Muscle of back (tissue), 13 donors: ENCODE data around the gene SBSN. TPM values are rescaled to one million over a fixed set of nuclear protein-coding genes. Genes with fewer than 3 reads are reported as not detected.

Source experiments
- DNase-seq, 3 donors: peaks; one replicate each; pipeline versions ENCODE4 v3.0.0 to v3.0.0-alpha.2; 2013
- long read RNA-seq, 9 donors: transcript quantifications; one replicate each; lab custom pipeline, GENCODE V29; 2026
- polyA plus RNA-seq, 10 donors: library from polyadenylated mRNA; unstranded; fragments of 120-200 nt; gene quantifications; one replicate each; pipeline ENCODE4 v1.2.1, GENCODE V29; 2013; ENCODE audit not compliant: insufficient read length in 10 of 10

Gene SBSN
- 10 to 100 TPM in 1 of 10 donors, 1 to 10 TPM in 1, under 1 TPM in 2, not detected in 6; 0.15 to 19.3 (median 0.72) TPM for polyA plus RNA-seq
- long read RNA-seq, donor 1, result 0 reads
- long read RNA-seq, donor 2, result 0 reads
- long read RNA-seq, donor 3, result 0 reads
- long read RNA-seq, donor 4, result 0 reads
- long read RNA-seq, donor 5, result 0 reads
- long read RNA-seq, donor 6, result 0 reads
- long read RNA-seq, donor 7, result 0 reads
- long read RNA-seq, donor 8, result 0 reads
- long read RNA-seq, donor 9, result 0 reads

- peak in 1 of 3 donors; percentile 36 for DNase-seq
These were observed at the start of gene SBSN for GRCh38 chr19:35528218-35529038. SBSN (minus strand) TSS chr19:35528311; CDS start chr19:35528281, 30 bp downstream.

GRCh38 chr19:35571406-35571965 is 43.4 kb upstream of the SBSN start:
- DNase-seq, result no peak

GRCh38 chr19:35569281-35569781 is 41.2 kb upstream of the SBSN start:
- DNase-seq, result no peak

- no peak for DNase-seq
These were observed 38.6 kb upstream of the SBSN start for GRCh38 chr19:35566738-35567137.

GRCh38 chr19:35565016-35565856 is 37.1 kb upstream of the SBSN start:
- DNase-seq, result no peak

GRCh38 chr19:35563207-35563829 is 35.2 kb upstream of the SBSN start, which contains the start of gene ATP4A:
ATP4A (minus strand) TSS chr19:35563658; CDS start chr19:35563629, 29 bp downstream.
- no peak for DNase-seq

GRCh38 chr19:35562776-35563175 is 34.7 kb upstream of the SBSN start:
- DNase-seq, result no peak

- DNase-seq, result no peak
These were observed 34.2 kb upstream of the SBSN start for GRCh38 chr19:35562336-35562735.

GRCh38 chr19:35561436-35561835 is 33.3 kb upstream of the SBSN start:
- DNase-seq, result no peak

- no peak for DNase-seq
These were observed 32.6 kb upstream of the SBSN start for GRCh38 chr19:35560677-35561076.

GRCh38 chr19:35560271-35560670 is 32.2 kb upstream of the SBSN start:
- DNase-seq, result no peak

- DNase-seq, result no peak
These were observed 31.7 kb upstream of the SBSN start for GRCh38 chr19:35559781-35560180.

- DNase-seq, result no peak
These were observed 31.2 kb upstream of the SBSN start for GRCh38 chr19:35559281-35559659.

- no peak for DNase-seq
These were observed 30.5 kb upstream of the SBSN start for GRCh38 chr19:35558400-35559280.

GRCh38 chr19:35557539-35558399 is 29.7 kb upstream of the SBSN start:
- peak in 2 of 3 donors; percentile 27 to 49 for DNase-seq

- DNase-seq, result no peak
These were observed 28.9 kb upstream of the SBSN start for GRCh38 chr19:35556846-35557538.

- DNase-seq, result no peak
These were observed 28.0 kb upstream of the SBSN start for GRCh38 chr19:35556025-35556590.
